Measurements from ENCODE around the gene PTPN21. TPM values are rescaled to one million over a fixed set of nuclear protein-coding genes. Genes with fewer than 3 reads are reported as not detected.

Gene PTPN21
- total RNA-seq, 1 donor = 14.2 TPM

DNA sequence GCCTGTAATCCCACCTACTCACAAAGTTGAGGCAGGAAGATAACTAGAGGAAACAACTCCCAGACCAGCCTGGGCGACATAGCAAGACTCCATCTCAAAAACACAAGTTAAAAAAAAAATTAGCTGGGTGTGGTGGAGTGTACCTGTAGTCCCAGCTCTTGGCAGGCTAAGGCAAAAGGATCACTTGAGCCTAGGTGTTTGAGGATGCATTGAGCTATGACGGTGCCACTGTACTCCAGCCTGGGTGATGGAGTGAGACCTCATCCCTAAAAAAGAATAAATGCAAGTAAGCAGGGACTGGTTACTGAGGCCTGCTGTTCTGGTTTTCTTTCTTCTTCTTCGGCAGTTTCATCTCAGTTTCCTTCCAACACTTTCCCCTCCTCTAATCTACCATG, 7.4 kb downstream of the PTPN21 start:
- TF ChIP-seq, protein P1, sequence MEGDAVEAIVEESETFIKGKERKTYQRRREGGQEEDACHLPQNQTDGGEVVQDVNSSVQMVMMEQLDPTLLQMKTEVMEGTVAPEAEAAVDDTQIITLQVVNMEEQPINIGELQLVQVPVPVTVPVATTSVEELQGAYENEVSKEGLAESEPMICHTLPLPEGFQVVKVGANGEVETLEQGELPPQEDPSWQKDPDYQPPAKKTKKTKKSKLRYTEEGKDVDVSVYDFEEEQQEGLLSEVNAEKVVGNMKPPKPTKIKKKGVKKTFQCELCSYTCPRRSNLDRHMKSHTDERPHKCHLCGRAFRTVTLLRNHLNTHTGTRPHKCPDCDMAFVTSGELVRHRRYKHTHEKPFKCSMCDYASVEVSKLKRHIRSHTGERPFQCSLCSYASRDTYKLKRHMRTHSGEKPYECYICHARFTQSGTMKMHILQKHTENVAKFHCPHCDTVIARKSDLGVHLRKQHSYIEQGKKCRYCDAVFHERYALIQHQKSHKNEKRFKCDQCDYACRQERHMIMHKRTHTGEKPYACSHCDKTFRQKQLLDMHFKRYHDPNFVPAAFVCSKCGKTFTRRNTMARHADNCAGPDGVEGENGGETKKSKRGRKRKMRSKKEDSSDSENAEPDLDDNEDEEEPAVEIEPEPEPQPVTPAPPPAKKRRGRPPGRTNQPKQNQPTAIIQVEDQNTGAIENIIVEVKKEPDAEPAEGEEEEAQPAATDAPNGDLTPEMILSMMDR (IDR thresholded peaks at IDR 0.05; ENCODE audit: insufficient read depth, low read depth, low read length) = no peak
- DNase-seq (ENCODE audit: low read depth) = no peak
- H3K4me3 ChIP-seq (ENCODE audit: low read depth, low read length) = no peak overlapping the region

DNA sequence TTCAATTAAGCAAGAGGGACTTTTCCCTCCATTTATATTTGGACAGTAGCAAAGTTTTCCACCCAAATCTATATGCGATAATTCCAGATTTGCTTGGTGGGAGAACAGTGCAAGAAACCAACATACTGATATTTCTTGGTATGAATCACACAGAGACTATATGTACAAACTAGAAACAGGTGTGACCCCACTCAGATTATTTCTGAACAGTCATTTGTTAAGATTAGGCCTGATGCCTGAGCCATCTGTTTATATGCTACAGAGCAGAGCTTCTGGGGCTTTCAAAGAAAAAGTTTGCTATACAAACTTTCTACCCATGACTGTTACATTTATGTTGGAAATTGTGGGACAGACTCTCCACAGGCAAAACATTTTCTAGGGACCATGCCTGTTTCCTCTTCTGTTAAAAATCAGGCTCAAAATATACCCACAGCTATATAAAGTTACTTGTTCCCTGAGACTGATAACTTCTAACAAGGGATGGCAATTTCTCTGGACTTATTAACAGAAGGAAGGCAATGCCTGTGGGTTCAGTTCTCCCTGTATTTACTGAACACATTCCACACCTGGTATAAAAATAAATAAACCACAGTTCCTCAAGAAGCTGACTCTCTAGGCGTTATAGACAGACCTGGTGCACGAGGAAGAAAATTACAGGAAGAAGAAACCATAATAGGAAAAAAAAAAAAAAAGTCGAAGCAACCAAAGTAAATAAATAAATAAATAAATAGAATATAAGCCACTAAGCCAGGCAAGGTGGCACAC, 8.0 kb downstream of the PTPN21 start:
- TF ChIP-seq, protein P1 (IDR thresholded peaks at IDR 0.05; ENCODE audit: insufficient read depth, low read depth, low read length) = no peak
- no peak for DNase-seq (ENCODE audit: low read depth)
- H3K4me3 ChIP-seq (ENCODE audit: low read depth, low read length) = no peak overlapping the region

DNA sequence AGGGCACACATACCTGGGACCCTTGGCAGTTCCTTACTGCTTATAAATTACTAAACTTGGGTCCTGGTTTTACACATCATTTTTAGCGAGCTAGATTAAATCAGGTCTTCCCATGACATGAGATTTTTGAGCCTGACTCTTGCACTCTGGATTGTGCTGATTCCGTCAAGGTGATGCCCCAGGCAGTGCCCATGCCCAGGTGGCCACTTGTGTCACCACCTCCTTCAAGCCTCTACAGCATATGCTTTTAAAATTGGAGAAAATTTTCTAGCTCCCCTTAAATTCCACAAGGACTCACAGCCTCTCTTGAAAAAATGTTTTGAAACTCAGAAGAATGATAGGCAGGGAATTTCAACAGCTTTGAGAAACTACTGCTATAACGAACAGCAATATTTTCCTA, 9.6 kb downstream of the PTPN21 start:
- no peak for DNase-seq (ENCODE audit: low read depth)
- H3K4me3 ChIP-seq (ENCODE audit: low read depth, low read length) = no peak overlapping the region
- TF ChIP-seq, protein P1 (IDR thresholded peaks at IDR 0.05; ENCODE audit: insufficient read depth, low read depth, low read length) = no peak

DNA sequence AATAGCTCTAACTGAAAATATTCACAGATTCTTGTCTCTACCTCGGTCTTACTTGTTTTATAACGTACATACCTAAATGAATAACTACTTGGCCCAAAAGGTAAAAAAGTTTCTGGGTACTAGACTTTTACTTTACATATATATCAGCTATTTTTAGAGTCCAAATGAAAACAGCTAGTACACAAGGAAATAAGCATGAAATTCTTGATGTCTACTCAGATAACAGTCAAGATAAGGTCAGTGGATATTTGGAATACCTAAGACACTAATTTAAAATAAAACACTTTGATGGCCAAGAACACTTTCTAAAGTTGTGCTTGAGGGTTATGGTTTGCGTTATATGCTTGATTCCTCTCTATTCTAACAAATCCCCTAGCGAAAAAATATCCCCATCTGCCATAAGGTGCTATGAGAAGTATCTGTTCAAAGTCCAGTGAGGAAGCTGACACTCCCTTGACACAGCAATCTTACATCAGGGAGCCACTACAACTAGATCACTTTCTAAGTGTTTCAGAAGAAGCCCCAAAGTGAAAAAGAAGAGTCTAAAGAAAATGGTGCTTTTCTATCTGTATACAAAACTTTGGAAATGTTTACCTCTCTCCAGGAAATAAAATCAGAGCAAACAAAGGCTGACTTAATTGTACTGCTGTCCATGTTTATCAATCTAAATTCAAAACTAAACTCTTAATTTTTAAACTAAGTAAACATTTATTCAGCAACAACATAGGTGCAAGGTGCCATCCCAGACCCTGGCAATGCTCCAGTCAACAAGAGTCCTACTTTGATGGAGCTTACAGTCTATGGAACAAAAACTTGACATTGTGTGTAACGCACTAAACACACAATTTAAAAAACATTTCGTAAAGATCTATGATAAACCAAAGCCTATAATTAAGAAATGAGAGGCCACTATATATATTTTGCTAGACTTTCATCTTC, 11.7 kb downstream of the PTPN21 start:
- TF ChIP-seq, protein P1 (IDR thresholded peaks at IDR 0.05; ENCODE audit: insufficient read depth, low read depth, low read length) = no peak
- no peak overlapping the region for H3K4me3 ChIP-seq (ENCODE audit: low read depth, low read length)
- no peak for DNase-seq (ENCODE audit: low read depth)

DNA sequence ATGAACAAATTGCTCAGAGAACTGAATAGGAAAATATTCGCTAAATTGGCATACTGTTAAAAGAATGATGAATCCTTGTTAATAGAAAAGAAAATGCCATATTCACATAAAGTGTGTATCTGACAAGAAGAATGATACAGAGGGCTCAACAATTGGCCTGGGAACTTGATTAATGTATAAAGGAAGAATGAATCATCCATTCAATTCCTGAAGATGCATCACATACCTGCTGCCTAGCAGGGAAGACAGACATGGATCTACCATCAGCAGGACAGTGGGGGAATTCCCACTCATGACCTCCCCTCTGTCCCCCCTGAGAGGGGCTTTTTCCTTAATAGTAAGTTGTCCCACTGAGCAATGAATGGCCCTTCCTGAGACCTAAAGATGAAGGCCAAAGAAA, 13.5 kb downstream of the PTPN21 start:
- TF ChIP-seq, protein P1 (IDR thresholded peaks at IDR 0.05; ENCODE audit: insufficient read depth, low read depth, low read length) = no peak
- no peak overlapping the region for H3K4me3 ChIP-seq (ENCODE audit: low read depth, low read length)
- no peak for DNase-seq (ENCODE audit: low read depth)

DNA sequence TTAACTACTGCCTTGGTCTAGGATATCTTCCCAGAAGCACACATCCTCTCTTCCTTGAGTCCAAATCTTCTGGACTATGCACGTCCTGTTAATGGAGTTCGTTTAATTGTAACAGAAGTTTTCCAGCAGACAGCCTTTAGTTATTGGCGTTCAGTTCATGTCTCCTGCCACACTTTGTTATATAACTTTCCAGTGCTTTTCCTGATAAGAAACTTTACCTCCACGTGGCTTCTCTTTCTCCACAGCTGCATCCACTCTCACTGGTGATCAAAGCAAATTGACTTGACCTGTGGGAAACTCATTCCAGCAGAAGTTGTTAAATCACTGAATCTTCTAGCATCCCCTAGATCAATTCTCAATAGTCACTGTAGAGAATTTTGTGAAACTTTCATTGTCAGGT, 19.0 kb downstream of the PTPN21 start:
- TF ChIP-seq, protein P1 (IDR thresholded peaks at IDR 0.05; ENCODE audit: insufficient read depth, low read depth, low read length) = no peak
- no peak overlapping the region for H3K4me3 ChIP-seq (ENCODE audit: low read depth, low read length)
- DNase-seq (ENCODE audit: low read depth) = no peak

Data from fibroblast of villous mesenchyme (primary cell).